Stimulated activated CD4-positive, alpha-beta T cell treated with anti-CD3 and anti-CD28 coated beads, TNF-alpha, amount 100 ng/mL, for 1 hour (primary cell): ENCODE measurements around the gene GRIK2.
"Not testable (repeated sequence)": the region's sequence is repeated elsewhere in the genome, so short reads cannot be mapped to it uniquely, and the experiment has no call there.

Experiments used
- DNase-seq, 3 donors: peaks; one replicate each; pipeline ENCODE4 v3.0.0-alpha.2; 2020; ENCODE audit warnings: low read depth in 3 of 3, low spot score in 1 of 3

GRIK2 gene

DNA sequence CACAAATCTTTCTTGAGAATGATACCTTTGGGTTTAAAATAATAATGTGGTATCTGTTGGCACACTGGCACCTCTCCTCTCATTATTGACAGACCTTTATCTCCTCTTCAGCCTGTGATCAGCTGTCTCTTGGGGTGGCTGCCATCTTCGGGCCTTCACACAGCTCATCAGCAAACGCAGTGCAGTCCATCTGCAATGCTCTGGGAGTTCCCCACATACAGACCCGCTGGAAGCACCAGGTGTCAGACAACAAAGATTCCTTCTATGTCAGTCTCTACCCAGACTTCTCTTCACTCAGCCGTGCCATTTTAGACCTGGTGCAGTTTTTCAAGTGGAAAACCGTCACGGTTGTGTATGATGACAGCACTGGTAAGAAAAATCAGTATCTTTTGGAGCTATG is 232.8 kb downstream of the GRIK2 start:
- no peak for DNase-seq

DNA sequence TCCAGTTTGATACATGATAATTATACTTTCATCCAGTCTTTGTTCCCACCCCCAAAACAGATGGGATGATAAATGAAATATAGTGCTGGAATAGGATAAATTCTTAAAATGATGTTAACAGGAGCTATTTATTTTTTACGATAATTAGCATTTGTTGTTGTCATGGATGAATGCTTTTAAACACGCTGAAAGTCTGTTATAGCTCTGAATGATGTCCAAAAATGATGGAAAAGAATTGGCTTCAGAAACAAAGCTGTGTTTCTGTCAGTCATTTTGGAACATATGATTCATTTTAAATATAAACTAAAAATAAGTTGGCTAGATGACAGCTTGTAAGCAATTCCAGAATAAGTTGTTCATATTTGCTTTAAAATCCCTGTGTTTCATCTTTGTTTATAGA is 237.4 kb downstream of the GRIK2 start:
- no peak for DNase-seq

DNA sequence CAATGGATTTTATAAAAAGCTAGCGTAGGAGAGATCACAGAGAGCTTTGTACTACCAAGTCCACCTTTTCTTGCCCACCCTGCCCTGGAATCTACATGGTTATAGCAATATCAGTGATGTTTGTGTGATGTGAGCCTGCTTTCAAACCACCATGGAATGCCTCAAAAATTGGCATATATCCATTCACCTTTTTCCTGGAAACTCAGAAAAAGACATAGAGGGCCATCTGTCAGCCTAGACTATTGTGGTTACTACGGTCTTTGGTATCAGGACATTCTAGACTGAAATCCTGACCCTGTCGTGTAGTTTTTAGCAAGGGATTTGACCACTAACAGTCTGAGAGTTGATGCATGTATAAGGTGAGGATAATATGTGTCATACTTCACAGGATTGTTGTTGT is 239.6 kb downstream of the GRIK2 start:
- no peak for DNase-seq

DNA sequence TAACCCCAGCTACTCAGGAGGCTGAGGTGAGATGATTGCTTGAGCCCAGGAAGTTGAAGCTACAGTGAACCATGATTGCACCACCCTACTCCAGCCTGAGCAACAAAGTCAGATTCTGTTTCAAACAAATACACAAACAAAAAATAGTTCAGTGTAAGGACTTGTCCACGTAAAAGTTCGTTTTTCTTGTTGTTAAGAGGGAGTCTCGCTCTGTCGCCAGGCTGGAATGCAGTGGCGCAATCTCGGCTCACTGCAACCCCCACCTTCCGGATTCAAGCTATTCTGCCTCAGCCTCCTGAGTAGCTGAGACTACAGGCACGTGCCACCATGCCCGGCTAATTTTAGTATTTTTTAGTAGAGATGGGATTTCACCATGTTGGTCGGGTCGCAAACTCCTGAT is 245.4 kb downstream of the GRIK2 start:
- not testable (repeated sequence) for DNase-seq

DNA sequence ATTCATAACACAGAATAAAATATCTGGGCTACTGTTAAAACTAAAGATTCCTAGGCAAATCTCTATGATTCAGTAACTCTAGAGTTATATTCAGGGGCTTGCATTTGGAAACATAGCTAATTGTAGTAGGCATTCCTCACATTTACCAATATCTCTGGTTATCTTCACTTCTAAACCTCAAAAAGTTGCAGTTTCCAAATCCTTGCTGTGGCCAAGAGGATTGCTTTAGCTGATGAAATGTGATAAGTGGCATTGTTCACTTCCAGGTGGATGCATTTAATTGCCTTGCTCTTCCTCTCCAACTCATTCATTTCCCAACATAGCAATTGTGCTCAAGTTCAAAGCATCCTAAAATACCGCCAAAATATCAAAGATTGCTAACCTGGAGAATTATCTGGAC is 246.6 kb downstream of the GRIK2 start:
- no peak for DNase-seq

DNA sequence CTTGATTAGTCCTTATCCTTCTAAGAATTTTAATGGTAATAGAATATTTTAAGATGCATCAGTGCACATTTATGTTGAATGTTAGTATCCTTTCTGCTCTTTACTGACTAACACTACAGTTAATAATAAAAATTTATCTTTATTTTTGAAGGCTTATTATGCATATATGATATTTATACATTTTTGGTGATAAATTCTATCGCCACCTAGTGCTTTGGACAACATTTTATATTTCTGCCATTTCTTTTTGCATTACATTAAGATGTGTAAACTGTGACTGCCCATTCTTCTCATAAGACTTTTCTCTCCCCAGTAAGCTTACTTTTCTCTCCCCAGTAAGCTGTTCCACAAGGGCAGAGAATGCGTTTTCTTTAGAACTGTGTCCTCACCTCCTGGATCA is 252.3 kb downstream of the GRIK2 start:
- no peak for DNase-seq

DNA sequence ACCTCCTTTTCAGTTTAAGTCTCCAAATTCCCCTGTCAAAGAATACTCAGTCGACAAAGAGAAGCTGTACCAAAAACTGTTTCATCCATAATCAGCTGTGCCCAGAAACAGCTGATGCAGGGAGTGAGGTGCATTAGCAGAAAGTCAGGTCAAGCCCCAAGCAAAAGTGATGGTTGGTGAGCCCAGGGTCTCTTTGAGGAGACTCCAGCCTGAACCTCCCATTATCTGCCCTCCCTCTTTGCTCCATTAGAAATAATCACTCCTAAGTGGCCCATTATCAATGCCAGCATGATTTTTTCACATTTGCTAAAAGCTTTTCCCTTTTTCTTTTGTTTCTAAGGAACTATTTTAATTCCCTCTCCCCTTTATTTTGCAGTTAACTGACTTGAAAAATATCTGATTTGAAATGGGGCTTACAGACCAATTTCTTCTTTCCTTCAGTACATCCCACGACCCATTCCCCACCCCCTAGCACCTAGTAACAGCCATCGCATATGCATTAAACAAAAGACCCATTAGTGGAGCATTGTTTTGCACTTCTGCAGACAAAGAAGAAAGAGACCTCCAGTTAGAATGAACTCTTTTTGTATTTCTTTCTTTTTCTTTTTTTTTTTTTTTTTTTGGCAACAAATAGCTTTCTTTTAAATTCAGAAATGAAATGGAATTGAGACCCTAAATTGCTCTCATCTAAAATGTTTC is 257.0 kb downstream of the GRIK2 start:
- no peak for DNase-seq

DNA sequence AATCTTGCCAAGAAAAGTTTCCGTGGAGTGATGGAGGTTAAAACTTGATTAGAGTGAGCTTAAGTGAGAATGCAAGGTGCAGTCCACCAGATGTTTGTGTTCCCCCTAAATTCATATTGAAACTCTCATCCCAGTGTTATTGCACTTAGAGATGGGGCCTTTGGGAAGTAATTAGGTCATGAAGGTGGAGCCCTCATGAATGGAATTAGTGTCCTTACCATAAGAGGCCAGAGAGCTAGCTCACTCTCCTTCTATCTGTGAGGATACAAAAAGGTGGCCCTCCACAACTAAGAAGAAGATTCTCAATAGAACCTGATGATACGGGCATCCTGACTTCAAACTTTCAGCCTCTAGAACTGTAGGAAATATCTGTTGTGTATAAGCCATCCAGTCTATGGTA is 258.6 kb downstream of the GRIK2 start:
- no peak for DNase-seq

DNA sequence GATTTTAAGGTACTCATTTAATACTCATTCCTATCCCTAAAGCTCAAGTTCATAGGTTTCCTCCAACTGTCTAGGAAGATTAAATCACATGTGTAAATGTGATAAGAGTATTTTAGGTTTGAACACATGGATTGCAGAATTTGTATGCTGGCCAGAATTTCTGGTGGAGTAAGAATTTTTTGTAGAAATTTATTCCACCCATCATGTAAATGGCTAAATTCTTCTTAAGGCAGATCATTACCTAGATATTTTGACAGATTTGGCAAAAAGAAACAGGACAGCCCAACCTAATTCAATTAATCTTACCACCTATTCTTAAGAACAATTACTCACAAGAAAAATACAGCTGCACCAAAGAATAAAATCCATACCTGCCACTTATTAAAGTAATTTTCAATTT is 261.6 kb downstream of the GRIK2 start:
- DNase-seq = no peak

DNA sequence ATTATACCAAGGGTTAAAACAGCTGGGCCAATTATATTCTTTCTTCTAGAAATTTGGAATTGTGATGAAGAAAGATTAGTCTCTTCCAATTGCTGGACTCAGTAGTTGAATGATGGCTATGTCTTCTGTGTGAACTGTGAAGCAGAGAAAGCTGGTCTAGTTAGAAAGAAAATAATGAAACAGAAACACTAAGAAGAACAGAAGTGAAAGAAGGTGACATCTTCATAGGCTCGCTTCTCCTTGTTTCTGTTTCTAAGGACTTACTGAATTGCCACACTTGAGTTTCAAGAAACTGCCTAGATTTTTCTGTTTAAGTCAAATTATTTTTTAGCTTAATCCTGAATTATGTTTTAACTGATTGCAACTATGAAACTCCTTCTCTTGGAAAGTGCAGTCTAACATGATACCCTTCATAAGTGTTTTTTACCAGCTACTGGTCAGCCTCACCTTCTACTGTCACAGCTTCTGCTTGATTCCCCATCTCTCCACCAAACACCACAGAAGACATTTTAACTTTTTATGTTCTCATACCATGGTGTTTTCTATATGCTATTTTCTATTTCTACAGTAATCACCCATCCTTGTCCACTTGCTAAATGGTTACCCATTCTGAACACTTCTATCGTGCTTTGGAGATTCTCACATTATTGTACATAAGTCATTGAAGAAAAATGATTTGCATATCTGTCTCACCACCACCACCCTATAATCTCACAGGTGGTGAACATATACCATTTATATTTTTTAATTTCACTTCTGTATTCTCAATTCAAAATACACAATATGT is 268.8 kb downstream of the GRIK2 start:
- DNase-seq = no peak

DNA sequence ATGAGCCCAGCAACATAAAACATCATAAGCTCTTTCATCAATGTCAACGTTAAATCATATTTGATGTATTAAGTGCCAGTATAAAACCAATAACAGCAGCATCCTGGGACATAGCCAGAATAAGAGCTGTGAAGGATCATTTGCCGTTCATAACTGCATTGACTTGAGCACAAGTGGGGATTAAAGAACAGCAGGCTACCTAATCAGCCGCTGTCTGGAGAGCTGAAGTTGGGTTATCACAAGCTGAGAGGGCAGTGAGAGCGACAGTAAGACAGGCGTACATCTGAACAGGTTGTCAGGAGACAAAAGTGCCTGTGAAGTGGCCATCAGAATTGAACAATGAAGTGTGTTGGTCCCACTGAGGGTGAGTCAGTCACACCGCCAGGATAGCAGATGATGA is 269.6 kb downstream of the GRIK2 start:
- no peak for DNase-seq

DNA sequence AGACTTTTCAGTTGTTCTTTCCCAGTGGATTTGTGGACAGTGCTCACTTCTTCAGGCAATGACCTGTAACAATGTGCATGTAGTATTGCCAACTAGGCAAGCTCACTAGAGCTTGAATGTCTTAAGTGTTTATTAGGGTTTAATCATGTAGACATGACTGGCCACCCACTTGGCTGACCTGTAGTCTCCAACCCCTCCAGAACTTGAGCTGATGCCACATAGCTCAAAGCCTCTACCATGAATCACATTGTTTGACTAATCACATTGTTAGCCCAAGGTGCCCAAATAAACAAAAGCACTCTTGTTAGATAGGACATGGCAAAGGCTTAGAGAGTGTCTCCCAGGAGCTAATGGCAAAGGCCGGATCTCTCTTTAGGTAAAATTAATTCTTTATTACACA is 272.7 kb downstream of the GRIK2 start:
- no peak for DNase-seq

DNA sequence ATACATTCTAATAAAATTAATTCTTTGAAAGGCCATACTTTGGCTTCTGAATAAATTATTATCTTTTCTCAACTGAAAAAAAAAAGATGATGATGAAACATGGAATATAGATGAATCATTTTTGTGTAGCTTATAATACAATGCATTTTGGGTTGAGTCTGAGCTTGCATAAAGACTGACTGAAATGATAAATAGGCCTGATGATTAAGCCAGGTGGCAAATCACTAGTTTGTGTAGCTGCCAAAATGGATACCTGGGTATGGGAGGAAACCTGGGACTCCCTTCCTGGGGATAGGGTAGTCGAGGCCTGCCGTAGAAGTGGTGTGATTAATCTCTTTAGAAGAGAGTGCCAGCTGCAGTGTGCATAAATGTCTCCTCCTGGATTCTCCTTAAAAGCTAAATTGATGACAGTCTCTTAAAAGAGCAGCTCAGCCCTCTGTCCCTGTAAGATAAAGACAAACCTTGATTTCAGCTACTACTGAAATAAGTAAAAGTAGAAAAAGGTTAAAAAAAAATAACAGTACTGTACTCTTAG is 275.1 kb downstream of the GRIK2 start:
- DNase-seq = no peak

DNA sequence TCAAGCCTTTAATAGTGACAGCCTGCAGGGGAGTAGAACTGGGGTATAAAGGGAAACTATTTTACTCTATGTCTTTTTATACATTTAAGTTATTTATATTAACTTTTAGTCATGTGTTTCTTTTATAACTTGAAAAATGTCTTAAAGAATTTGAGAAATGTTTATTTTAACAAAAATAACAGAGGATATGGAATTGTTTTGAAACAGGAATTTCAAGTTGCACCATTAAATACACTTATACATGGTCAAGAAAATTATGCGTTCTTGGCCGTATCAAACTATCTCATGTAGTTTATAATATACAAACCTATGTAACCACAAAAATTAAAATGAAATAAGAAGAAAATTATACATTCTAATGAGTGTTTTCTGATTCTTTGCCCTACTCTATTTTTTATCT is 282.7 kb downstream of the GRIK2 start:
- no peak for DNase-seq

DNA sequence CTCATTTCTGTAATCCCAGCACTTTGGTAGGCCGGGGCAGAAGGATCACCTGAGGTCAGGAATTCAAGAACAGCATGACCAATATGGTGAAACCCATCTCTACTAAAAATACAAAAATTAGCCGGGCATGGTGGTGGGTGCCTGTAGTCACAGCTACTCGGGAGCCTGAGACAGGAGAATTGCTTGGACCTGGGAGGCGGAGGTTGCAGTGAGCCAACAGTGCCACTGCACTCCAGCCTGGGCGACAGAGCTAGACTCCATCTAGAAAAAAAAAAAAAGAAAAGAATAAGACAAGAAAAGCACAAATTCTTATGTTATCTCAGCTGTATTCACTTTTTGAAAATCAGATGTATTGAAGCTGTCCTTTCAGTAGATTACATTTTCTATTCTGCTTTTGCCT is 289.4 kb downstream of the GRIK2 start:
- no peak for DNase-seq

DNA sequence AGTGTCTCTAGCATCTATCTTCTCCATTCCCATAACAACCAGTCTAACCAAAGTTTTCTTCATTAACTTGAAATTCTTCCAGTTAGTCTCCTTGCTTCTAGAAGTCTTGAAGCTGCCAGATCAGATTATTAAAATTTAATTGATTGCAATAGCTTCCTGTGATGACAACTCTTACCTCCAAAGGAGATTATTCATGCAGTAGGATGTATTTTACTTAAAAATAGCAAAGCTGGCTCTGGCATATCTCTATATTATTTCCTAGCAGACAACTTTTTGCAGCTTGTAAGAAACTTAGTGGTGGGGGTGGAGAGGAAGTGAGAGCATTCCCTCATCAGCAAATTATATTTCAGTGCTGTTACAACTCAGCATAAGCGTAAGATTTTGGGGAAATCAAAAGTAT is 290.4 kb downstream of the GRIK2 start:
- no peak for DNase-seq

DNA sequence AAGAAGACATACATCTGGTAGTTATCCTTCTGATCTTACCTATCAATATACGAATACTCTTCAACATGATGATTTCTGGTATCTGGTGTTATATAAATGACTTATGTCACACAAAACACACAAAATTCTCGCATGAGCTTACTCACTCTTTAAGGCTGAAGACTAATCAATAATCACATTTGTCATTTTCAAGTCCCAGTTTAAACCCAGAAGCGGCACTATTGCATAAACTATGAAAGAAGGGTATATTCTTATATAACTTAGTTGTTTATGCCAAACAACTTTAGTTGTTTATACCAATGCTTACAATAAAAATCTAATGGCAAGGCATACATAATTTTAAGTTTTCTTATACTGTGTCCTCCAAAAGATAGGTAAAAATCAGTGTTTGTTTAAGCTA is 293.1 kb downstream of the GRIK2 start:
- DNase-seq = no peak

DNA sequence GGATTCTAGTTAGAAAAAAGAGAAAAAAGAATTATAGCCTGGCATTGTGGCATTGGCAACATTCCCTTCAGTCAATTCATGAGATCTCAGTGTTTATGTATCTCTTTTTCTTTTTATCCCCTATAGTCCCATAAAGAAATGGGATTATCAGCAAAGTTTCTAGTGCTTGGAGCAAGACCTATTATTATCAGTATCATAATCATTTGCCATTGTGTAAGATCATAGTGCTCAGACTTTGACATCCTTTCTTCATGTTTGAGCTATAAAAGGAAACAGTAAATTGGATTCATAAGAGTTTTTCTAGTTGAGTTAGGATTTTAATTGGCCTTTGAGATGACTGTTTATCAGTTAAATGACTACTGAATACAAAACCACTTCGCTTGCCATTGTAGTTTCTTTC is 295.6 kb downstream of the GRIK2 start:
- no peak for DNase-seq

DNA sequence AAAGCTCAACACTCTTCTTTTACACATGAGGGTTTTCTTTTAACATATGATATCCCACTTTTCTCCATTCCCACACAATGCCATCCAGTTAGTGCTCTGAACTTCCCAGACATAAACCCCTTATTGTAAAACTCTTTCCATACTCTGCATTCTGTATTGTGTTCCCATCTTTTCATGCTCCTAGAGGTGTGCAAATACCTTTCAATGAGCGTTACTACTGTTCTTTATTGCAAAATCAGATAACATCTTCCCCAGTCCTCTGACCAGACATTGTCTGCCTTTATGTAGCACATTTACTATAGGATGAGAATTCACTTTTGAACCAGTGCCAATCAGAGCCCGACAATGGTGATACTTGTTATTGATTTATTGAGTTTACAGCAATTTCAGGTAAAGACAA is 296.2 kb downstream of the GRIK2 start:
- no peak for DNase-seq

DNA sequence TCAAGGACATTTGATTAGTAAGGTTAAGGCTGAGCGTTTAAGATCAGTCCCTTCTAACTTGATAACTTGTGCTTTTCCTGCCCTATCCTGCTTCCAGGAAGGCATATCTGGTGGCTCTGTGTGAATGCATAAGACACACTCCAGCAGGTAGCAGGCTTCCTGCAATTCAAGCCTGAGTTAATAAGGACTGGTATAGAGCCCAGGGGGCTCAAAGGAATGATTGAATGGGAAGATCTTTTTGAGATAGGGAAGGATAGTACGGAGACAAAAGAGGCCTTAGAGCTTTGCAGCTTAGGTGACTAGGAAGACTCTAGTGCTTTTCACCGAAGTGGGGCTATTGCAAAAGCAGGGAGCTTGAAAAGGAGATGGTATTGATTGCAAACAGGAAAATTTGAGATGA is 307.1 kb downstream of the GRIK2 start:
- no peak for DNase-seq

DNA sequence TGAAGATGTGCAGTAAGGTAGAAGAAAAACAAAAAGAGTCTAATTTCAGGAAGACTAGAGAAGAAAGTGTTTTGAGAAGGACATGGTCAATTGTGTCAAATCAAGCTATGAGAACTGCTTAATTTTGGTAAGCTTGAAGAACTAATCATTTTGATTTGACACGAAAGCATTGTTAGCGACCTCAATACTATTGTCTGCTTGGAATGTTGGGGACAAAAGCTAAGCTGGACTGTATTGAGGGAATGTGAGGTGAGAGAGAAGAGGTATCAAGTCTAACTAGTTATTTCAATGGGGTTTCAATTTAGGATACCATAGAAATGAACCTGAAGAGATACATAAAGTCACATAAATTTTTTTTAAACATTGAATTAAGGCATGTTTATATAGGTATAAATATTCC is 309.8 kb downstream of the GRIK2 start:
- DNase-seq = no peak

DNA sequence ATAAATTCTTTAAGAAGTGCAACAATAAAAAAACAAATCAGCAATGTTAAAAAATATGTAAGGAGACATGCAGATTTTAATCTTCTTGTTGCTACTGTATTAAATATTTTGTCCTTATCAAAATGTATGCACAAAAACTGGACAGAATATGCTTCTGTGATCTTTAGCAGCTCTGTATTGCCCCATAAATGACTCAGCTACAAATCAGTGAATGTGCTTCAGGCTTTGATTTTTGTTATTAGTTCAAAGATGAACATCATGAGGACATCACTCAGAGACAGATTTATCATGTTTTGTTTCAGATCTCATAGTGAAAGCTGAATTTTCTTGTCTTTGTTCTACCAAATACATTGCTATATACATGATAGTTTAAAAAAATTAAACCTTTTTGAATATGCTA is 312.4 kb downstream of the GRIK2 start:
- no peak for DNase-seq

DNA sequence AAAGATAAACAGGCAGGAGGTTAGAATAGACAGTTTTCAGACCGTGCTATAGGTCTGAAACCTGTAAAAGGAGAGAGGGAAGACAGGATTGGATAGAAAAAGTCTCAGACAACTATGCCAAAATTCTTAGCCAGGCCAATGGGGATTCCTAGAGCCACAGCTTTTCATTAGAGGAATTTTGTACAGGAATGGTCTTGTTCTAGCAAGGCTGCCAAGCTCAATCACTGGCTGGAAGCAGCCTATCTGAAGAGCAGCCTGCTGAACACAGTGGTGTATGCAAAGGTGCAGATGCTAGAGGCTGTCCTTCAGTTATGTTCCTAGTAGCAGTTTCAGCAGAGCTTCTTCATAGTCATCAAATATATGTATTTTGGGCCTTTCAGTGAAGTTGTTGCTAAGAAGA is 313.1 kb downstream of the GRIK2 start:
- no peak for DNase-seq
